GM12874 (cell line): ENCODE data around the gene CTNNBL1.

Experiments used
- TF ChIP-seq, protein P1 (sequence below): IDR thresholded peaks from 2 replicates; pipeline ENCODE4 v1.5.1; 2011; ENCODE audit warnings: low read depth, mild to moderate bottlenecking, control low read depth, low read length, moderate library complexity; ENCODE audit not compliant: insufficient read depth

The CTNNBL1 gene

DNA sequence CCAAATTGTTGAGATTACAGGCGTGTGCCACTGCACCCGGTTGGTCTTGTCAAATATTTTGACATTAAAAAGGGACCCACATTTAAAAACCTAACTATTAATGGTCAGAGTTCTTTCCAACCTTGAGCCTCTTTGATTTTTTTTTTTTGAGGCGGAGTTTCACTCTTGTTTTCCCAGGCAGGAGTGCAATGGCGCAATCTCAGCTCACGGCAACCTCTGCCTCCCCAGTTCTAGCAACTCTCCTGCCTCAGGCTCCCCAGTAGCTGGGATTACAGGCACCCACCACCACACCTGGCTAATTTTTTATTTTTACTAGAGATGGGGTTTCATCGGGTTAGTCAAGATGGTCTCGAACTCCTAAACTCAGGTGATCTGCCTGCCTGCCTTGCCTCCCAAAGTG is 31.3 kb downstream of the CTNNBL1 start:
- TF ChIP-seq, protein P1, sequence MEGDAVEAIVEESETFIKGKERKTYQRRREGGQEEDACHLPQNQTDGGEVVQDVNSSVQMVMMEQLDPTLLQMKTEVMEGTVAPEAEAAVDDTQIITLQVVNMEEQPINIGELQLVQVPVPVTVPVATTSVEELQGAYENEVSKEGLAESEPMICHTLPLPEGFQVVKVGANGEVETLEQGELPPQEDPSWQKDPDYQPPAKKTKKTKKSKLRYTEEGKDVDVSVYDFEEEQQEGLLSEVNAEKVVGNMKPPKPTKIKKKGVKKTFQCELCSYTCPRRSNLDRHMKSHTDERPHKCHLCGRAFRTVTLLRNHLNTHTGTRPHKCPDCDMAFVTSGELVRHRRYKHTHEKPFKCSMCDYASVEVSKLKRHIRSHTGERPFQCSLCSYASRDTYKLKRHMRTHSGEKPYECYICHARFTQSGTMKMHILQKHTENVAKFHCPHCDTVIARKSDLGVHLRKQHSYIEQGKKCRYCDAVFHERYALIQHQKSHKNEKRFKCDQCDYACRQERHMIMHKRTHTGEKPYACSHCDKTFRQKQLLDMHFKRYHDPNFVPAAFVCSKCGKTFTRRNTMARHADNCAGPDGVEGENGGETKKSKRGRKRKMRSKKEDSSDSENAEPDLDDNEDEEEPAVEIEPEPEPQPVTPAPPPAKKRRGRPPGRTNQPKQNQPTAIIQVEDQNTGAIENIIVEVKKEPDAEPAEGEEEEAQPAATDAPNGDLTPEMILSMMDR: no peak

DNA sequence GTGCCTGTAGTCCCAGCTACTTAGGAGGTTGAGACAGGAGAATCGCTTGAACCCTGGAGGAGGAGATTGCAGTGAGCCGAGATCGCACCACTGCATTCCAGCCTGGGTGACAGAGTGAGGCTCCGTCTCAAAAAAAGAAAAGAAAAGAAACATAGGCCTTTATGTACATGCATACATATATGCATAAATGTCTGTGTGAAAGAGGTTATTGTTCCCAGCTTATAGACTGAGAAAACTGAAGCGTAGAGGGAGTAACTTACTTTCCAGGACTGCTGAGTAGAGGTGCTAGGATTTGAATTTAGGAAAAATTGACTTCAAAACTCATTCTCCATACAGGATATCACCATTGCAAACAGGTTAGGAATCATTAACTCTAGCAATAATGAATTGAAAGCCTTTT is 32.0 kb downstream of the CTNNBL1 start:
- TF ChIP-seq, protein P1: no peak

DNA sequence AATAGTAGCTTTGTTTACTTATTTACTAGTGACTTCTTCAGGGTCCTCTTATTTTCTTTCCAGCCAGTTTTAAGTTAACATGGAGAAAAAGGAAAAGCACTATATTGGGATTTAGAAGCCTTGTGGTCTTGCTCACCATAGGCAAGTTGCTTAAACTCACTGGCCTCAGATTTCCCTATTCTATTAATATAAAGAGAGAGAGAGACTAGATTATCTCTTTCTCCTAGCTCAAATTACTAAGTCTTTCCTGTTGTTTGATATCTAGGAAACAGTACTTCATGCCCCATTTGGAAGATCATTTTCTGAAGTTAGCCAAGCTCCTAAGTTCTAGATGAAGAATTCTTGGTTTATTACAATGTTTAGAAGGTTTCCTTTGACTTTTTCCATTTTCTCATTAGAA is 32.5 kb downstream of the CTNNBL1 start:
- TF ChIP-seq, protein P1: no peak

DNA sequence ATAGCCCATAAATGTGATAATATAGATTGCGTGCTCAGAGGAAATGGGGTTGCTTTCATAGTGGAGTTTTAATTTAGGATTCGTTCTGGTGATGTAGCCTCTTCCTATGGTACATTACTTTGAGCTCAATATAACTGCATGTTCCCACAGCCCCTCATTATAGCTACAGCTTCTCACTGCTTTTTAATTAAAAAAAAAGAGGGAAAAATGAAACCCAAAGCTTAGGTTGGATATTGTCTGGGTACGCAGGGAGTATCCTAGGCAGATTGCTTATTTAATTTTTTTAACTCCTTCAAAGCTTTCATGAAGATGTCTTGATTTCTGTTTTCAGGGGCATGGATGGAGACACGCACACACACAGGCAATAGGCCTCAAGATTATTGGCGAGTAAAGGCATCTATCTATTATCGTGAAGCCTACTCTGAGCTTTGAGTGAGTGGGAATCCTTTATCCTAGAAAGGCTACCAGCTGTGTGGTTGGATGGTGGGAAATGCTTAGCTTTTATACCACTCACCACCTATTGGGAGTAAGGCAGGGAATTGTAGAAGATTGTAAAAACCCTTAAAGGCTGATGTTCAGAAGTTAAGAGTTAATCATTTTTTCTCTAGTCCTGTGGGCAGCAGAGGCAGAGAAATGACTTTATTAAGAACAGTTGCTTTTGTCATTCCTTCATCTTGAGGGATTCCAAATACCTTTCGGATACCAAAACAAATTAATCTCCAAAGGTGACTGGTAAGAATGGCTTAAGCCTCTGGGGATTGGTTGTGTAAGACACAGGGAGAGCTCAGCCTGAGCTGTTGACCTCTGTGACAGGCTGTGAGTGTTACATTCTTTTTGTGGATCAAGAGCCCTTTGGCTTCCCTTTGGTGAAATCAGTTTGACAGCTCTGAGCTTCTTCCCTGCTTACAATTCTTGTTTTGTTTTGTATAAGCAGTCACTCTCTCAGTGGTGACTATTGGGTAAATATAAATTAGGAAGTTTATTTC is 33.4 kb downstream of the CTNNBL1 start:
- TF ChIP-seq, protein P1: no peak

DNA sequence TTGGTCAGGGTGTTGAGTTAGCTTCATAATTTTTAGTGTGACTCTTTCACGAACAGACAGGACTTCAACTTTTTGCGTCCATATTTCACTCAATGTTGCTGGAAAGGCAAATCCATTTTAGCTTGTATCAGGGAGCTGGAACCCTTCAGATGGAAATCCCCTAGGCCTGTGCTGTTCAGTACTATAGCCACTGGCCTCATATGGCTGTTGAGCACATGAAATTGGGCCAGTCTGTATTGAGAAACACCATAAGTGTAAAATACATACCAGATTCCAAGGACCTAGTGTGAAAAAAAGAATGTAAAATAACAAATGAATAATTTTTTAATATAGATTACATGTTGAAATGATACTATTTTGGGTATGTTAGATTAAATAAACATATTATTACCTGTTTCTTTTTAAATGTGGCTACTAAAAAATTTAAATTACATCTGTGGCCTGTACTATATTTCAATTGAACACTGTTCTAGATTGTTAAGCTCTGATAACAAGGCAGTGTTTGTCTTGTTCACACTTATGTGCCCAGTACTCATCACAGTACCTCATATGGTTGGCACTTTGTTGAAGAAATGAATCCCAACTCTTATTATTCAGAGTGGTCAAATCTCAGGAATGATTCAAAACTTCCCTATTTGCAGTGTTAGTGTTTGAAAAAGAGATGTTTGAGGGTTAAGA is 34.3 kb downstream of the CTNNBL1 start:
- TF ChIP-seq, protein P1: no peak

DNA sequence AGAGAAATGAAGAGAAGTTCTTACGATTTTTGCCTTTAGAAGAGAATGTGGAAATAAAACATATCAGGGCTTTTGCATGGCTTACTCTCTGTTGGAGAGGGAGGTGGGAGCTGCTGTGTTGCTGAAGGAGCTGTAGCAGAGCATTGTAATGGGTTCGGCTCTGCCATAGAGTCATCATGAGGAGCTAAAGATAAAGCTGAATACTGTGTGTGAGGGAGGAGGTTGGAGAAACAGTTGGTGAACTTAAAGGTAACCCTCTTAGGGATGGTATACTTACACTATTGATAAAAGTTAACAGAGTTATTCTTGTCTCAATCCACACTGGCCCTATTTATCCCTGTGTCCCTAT is 34.8 kb downstream of the CTNNBL1 start:
- TF ChIP-seq, protein P1: no peak

DNA sequence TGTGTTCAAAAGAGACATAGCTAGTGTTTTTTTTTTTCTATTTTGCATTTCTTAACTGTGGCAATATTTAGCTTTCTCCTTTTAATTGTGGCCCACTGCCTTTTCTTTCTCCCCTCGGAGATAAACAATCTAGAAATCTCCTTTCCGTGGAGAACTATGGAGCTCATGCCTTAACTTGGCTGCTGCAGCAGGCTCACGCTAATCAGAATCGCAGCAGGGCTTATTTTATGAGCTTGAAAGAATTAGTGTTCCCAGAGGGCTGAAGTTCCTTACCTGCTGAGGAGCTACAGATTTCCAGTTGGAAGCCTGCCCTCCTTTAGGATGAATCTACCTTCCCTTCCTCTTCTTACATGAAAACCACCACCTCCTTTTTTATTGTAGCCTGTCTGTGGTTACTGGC is 35.6 kb downstream of the CTNNBL1 start:
- TF ChIP-seq, protein P1: no peak
